Measurements from ENCODE around the gene CLDN22.

DNA sequence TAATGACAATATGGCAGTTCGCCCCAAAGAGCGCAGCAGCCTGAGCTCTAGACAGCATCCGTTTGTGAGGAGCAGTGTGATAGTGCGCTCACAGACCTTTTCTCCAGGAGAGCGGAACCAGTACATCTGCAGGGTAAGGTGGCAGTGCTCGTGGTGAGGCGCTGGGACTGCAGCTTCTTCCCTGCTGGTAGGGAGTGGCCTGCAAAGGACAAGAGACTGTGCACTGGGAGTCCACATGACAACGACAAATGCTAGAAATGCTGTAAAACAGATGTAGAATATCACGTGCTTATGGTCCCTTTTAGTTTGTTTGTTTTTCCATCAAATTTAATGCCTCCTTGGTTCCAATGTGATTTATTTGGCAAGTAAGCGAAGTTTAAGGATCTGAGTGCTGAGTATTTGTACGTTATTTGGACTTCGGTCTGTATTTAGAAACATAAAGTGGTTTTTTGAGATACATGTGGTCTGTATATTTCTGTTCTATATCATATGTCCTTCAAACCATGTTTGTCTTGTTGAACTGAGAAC is 35.8 kb downstream of the CLDN22 start:
- TF ChIP-seq PATZ1 (CRISPR knock-in tag; IDR thresholded peaks at IDR 0.05; ENCODE audit: borderline replicate concordance) (no peak), CREB5 (CRISPR knock-in tag; IDR thresholded peaks at IDR 0.05; ENCODE audit: low read depth) (no peak), ZNF70 (CRISPR knock-in tag; IDR thresholded peaks at IDR 0.05) (no peak), OSR1 (CRISPR knock-in tag; IDR thresholded peaks at IDR 0.05) (no peak)
- TF ChIP-seq, protein P1, sequence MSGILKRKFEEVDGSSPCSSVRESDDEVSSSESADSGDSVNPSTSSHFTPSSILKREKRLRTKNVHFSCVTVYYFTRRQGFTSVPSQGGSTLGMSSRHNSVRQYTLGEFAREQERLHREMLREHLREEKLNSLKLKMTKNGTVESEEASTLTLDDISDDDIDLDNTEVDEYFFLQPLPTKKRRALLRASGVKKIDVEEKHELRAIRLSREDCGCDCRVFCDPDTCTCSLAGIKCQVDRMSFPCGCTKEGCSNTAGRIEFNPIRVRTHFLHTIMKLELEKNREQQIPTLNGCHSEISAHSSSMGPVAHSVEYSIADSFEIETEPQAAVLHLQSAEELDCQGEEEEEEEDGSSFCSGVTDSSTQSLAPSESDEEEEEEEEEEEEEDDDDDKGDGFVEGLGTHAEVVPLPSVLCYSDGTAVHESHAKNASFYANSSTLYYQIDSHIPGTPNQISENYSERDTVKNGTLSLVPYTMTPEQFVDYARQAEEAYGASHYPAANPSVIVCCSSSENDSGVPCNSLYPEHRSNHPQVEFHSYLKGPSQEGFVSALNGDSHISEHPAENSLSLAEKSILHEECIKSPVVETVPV (CRISPR knock-in tag; IDR thresholded peaks at IDR 0.05): no peak
